Measurements from ENCODE around the gene TRMT61A.
"Not testable (repeated sequence)": the region's sequence is repeated elsewhere in the genome, so short reads cannot be mapped to it uniquely, and the experiment has no call there.

The TRMT61A gene

GRCh38 chr14:103520657-103521437 lies 8.1 kb upstream of the TRMT61A start:
- DNase-seq (ENCODE audit: insufficient read length, low spot score) (peak; percentile 79), FAIRE-seq (peak; percentile 71)
- TF ChIP-seq TAF1 (IDR thresholded peaks at IDR 0.05; ENCODE audit: low read depth, low read length) (no peak), SPI1 (IDR thresholded peaks at IDR 0.05; ENCODE audit: low read depth, low read length) (peak; percentile 70)

- FAIRE-seq (no peak), DNase-seq (ENCODE audit: insufficient read length, low spot score) (no peak)
- TF ChIP-seq POLR2A (IDR thresholded peaks at IDR 0.05; ENCODE audit: low read depth, low read length) = no peak
- TF ChIP-seq POU2F2 (IDR thresholded peaks at IDR 0.05; ENCODE audit: low read depth, low read length) = no peak
- no peak for TF ChIP-seq TAF1 (IDR thresholded peaks at IDR 0.05; ENCODE audit: low read depth, low read length)
- no peak for TF ChIP-seq POLR2AphosphoS5 (IDR thresholded peaks at IDR 0.05; ENCODE audit: low read depth, low read length)
- no peak for TF ChIP-seq SPI1 (IDR thresholded peaks at IDR 0.05; ENCODE audit: low read depth, low read length)
- TF ChIP-seq PAX5 (IDR thresholded peaks at IDR 0.05; ENCODE audit: insufficient read depth, low read length, severe bottlenecking) = no peak
Observed at GRCh38 chr14:103521438-103521950, 7.5 kb upstream of the TRMT61A start.

GRCh38 chr14:103521951-103522563 lies 6.9 kb upstream of the TRMT61A start:
- DNase-seq (ENCODE audit: insufficient read length, low spot score) (no peak), FAIRE-seq (no peak)
- TF ChIP-seq POU2F2 (IDR thresholded peaks at IDR 0.05; ENCODE audit: low read depth, low read length) = no peak
- TF ChIP-seq PAX5 (IDR thresholded peaks at IDR 0.05; ENCODE audit: insufficient read depth, low read length, severe bottlenecking) = no peak
- TF ChIP-seq POLR2A (IDR thresholded peaks at IDR 0.05; ENCODE audit: low read depth, low read length) = no peak
- TF ChIP-seq POLR2AphosphoS5 (IDR thresholded peaks at IDR 0.05; ENCODE audit: low read depth, low read length) = no peak
- TF ChIP-seq SPI1 (IDR thresholded peaks at IDR 0.05; ENCODE audit: low read depth, low read length) = no peak
- no peak for TF ChIP-seq TAF1 (IDR thresholded peaks at IDR 0.05; ENCODE audit: low read depth, low read length)

- no peak for TF ChIP-seq POLR2AphosphoS5 (IDR thresholded peaks at IDR 0.05; ENCODE audit: low read depth, low read length)
- FAIRE-seq (peak; percentile 5), DNase-seq (ENCODE audit: insufficient read length, low spot score) (no peak)
Observed at GRCh38 chr14:103522649-103523574, 6.1 kb upstream of the TRMT61A start, which contains the start of gene CKB. TSS of gene CKB (minus strand) at chr14:103522830. CDS start at chr14:103522493, 337 bp downstream.

GRCh38 chr14:103523575-103523954 lies 5.4 kb upstream of the TRMT61A start:
- TF ChIP-seq POLR2A (IDR thresholded peaks at IDR 0.05; ENCODE audit: low read depth, low read length) (no peak), SPI1 (IDR thresholded peaks at IDR 0.05; ENCODE audit: low read depth, low read length) (no peak), TAF1 (IDR thresholded peaks at IDR 0.05; ENCODE audit: low read depth, low read length) (no peak), POU2F2 (IDR thresholded peaks at IDR 0.05; ENCODE audit: low read depth, low read length) (no peak), PAX5 (IDR thresholded peaks at IDR 0.05; ENCODE audit: insufficient read depth, low read length, severe bottlenecking) (no peak), POLR2AphosphoS5 (IDR thresholded peaks at IDR 0.05; ENCODE audit: low read depth, low read length) (no peak)
- no peak for FAIRE-seq

GRCh38 chr14:103524002-103524935 lies 4.7 kb upstream of the TRMT61A start:
- DNase-seq (ENCODE audit: insufficient read length, low spot score) = no peak

More at GRCh38 chr14:103523575-103523954, 5.4 kb upstream of the TRMT61A start:
- DNase-seq (ENCODE audit: insufficient read length, low spot score) = no peak

GRCh38 chr14:103525430-103526246 lies 3.4 kb upstream of the TRMT61A start:
- not testable (repeated sequence) for DNase-seq (ENCODE audit: insufficient read length, low spot score)
- FAIRE-seq = peak; percentile 16

More at GRCh38 chr14:103524002-103524935, 4.7 kb upstream of the TRMT61A start:
- no peak for FAIRE-seq
- TF ChIP-seq TAF1 (IDR thresholded peaks at IDR 0.05; ENCODE audit: low read depth, low read length) (no peak), POU2F2 (IDR thresholded peaks at IDR 0.05; ENCODE audit: low read depth, low read length) (no peak), POLR2AphosphoS5 (IDR thresholded peaks at IDR 0.05; ENCODE audit: low read depth, low read length) (no peak), PAX5 (IDR thresholded peaks at IDR 0.05; ENCODE audit: insufficient read depth, low read length, severe bottlenecking) (no peak), SPI1 (IDR thresholded peaks at IDR 0.05; ENCODE audit: low read depth, low read length) (no peak), POLR2A (IDR thresholded peaks at IDR 0.05; ENCODE audit: low read depth, low read length) (no peak)

- no peak for TF ChIP-seq POLR2A (IDR thresholded peaks at IDR 0.05; ENCODE audit: low read depth, low read length)
- no peak for TF ChIP-seq SPI1 (IDR thresholded peaks at IDR 0.05; ENCODE audit: low read depth, low read length)
- TF ChIP-seq POLR2AphosphoS5 (IDR thresholded peaks at IDR 0.05; ENCODE audit: low read depth, low read length) = no peak
- TF ChIP-seq PAX5 (IDR thresholded peaks at IDR 0.05; ENCODE audit: insufficient read depth, low read length, severe bottlenecking) = no peak
- no peak for TF ChIP-seq POU2F2 (IDR thresholded peaks at IDR 0.05; ENCODE audit: low read depth, low read length)
- no peak for TF ChIP-seq TAF1 (IDR thresholded peaks at IDR 0.05; ENCODE audit: low read depth, low read length)
- DNase-seq (ENCODE audit: insufficient read length, low spot score) = no peak
- peak; percentile 33 for FAIRE-seq
Observed at GRCh38 chr14:103526247-103526913, 2.6 kb upstream of the TRMT61A start.
